HG03280 (cell line): ENCODE results near the gene CDH13.

Experiments used
- ATAC-seq: cut with Tn5 transposase; IDR thresholded peaks from one replicate; pipeline ENCODE4 v1.9.1; 2021; ENCODE audit warnings: mild to moderate bottlenecking, moderate library complexity; ENCODE audit not compliant: unreplicated experiment

Gene CDH13

DNA sequence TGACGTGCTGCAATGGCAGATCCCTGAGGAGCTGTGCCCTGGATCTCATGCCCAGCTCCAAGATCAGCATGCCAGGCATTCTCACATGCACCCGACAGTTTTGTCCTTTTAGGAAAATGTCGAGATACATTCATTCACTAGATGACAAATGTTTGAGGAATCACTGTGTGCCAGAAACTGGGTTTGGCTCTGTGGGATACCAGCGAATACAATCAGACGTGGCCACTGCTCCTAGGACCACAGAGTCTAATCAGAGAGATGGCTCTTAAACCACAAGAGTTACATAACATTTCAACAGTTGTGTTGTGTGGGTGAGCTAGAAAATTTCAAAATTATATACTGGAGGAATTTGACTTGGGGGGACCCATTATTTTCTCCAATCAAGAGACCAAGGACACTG, 579.7 kb downstream of the CDH13 start:
- ATAC-seq = no peak

DNA sequence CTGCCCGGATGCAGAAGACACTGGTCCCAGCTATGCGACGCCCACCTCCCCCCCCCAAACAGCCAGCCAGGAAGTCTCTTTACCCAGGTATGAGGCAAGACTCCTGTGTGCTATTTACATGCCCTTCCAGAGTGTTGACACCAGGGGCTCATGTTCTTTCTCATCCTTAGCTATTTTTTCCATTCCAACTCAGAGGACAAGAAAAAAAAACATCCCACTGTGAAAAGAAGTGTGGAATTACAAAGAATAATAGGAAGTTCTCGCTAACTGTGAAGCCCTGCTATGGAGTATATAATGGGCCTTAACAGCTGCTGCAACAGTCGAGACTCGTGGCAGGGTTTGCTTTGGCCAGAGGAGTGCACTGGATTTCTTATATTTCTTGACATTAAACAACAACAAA, 584.9 kb downstream of the CDH13 start:
- ATAC-seq = no peak

DNA sequence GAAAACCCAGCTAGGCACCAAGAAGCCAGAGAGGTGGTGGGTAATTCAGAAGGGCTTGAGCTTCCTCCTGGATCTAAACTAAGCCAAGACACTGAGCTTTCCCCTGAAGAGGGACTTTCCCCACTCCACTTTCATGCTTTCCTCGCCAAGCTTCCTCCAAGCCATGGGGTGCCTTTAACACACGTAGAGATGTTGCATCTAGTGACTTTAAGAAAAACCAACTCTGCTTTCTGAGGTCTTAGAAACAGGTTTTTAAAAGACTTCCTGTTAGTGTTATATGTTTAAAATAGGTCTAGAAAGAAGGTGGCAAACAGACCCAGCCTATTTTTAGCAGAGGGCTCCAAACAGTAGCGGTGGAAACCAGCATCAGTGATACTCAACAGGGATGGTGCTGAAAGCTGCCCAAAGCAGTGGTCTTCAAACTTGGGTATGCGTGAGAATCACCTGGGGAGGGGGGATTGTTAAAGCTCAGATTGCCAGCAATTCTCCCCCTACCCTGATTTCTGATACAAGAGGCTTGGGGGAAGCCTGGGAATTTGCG, 585.6 kb downstream of the CDH13 start:
- no peak for ATAC-seq

- no peak for ATAC-seq
Measured at GRCh38 chr16:83214671-83215070, 587.9 kb downstream of the CDH13 start.

GRCh38 chr16:83215406-83216001, 588.7 kb downstream of the CDH13 start:
- no peak for ATAC-seq

DNA sequence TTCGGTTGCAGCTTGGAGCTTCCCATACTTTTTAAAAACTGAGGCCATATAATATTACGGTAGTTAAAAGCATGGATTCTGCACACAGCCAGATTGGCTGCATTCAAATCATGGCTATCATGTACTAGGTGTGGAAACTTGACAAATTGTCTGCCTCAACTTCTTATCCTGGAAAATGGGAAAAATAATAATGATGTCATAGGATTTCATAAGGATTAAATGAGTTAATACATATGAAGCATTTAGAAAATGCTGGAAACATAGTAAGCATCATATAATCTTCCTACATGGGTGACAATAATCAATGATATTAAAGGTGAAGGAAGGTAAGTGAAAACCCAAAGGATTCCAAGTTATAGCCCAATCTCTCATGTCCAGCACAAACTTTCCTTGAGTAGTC, 592.5 kb downstream of the CDH13 start:
- no peak for ATAC-seq

GRCh38 chr16:83220066-83220465, 593.3 kb downstream of the CDH13 start:
- ATAC-seq = no peak

- no peak for ATAC-seq
Measured at GRCh38 chr16:83224642-83225041, 597.9 kb downstream of the CDH13 start.

- ATAC-seq = no peak
Measured at GRCh38 chr16:83227336-83227735, 600.6 kb downstream of the CDH13 start.

- ATAC-seq = no peak
Measured at GRCh38 chr16:83231729-83232128, 605.0 kb downstream of the CDH13 start.

GRCh38 chr16:83233153-83233552, 606.4 kb downstream of the CDH13 start:
- no peak for ATAC-seq

DNA sequence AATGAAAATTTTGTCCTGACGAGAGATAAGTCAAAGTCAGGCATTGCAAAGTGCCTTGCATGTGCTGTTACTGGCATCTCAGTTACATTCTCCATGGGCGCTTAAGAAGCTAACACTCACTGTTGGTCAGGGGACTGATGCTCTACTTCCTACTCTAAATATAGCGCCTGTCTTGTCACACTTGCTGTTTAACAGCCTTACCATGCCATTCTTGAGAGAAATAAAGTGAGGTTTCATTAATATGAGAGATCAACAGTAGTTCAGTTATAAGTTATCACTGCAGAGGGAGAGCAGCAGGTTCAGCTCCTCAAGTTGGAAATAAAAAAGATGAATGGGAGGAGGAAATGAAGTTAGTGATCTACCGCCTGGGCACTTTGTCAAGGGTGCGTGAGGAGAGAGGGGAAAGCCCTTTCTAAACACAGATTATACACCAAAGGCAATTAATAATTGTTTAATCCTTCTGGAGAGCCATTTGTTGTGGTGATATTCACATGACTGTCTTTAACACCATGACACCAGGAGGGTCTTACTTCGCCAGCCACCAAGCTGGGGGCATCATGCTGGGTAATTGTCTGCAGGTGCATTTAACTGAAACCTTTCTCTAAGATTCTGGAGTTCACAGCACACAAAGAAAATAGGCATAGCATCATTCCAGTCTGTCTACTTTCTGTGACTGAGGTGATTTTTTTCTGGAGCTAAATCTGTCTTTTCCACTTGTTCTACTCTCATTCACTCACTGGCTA, 612.4 kb downstream of the CDH13 start:
- no peak for ATAC-seq

DNA sequence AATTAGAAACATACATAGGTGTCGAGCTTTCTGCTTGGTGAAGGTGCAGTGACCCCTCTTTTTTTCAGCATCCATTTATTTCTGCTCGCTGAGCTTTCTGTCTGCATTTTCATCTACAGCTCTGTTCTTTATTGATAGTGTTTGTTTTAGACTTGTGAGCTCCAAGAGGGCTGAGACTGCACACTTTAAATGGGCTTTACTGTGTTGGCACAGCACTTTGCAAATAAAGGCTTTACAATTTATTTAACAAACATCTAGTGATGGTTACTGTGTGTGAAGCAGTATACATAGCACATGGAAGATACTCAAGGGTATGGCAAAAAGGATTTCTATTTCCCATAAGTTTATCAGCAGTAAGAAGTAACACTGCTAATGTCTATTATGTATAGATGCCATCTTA, 617.3 kb downstream of the CDH13 start:
- no peak for ATAC-seq

DNA sequence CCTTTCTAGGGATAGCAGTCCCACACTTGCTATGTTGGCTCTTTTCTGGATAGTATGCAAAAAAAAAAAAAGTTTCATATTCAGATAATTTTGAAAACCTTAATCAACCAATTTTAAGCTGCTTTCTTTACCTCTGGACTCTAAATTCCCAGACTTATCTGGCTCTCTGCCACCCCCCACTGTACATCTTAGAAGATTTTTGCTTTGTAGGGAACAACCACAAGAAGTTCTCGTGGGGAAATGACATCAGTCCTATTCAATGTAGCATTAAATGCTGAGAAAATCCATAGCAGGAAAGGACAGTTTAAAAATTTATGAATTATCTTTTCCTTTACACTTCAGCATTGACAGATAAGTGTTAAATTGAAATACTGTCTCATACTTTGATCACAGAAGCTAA, 618.3 kb downstream of the CDH13 start:
- no peak for ATAC-seq

DNA sequence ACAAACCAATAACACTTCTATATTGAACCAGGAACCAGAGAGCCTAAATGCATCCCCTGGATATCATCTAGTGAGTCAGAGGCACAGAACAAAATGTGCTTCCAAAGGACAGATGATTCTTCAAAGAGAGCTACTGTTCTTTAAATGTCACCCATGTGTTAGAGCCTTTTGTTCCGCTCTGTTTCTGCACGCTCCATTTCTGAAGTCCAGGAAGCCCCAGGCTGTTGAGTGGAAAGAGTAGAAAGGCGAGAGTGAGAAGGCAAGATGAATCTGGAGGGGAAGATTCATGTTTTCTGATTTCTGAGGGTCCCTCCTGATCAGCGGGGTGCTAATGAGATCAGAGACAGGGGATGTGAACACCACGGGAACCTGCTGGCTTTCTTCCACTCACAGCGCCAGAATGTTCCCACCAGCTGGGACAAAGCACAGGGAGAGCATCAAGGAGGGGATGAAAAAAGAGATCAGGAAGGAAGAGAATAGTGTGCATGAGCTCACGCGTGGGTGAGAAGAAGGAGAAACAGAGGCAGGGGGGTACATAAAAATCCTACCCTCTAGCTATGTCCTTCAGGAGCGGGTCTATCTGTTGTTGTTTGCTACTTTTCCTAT, 621.1 kb downstream of the CDH13 start:
- no peak for ATAC-seq

- ATAC-seq = no peak
Measured at GRCh38 chr16:83248735-83249463, 622.1 kb downstream of the CDH13 start.

DNA sequence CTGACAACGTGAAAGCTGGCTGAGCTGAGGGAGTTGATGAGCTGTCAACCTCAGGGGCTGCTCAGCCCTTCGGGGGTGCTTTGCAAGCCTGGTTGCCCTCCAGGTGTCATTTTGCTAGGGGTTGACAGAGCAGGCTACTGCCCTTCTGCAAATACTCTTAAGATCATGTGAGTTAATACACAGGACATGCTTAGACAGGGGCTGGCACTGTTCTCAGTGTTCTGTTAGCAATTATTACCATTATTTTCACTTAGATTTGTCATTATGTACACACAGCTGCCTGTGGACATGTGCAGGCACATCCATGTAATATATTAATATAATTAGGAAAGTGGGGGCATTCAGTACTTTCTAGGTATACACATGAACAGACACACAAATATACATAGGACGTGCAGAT, 626.8 kb downstream of the CDH13 start:
- no peak for ATAC-seq

- ATAC-seq = no peak
Measured at GRCh38 chr16:83258366-83258928, 631.7 kb downstream of the CDH13 start.

DNA sequence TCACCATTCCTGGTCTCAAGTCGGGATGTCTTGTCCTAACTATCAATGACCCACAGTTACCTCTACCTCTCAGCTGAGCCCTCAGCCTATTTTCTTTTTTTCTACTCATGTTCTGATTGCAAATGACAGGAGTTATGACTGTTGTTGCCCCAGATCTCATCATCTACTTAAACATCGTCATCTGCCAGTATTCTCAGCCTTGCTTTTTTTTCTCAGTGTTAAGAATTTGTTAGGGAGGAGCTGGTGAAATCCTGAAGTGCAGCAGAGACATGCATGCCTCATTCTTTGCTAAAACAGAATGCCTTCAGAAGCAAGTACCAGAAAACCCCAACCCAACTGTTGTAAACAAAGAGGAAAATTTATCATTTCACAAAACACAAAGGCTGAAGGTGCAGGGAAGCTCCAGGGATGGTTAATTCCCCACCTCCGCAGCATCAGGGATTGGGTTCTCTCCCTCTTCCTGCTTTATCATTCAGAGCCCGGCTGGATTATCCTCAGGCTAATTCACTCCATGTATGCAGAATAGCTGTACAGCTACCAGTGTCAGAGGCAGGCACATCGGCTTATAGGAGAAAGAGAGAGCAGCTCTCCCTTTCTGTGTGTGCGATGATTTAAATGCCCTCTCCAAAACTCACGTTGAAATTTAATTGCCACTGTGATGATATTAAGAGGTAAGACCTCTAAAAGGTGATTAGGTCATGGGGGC, 640.2 kb downstream of the CDH13 start:
- no peak for ATAC-seq

- no peak for ATAC-seq
Measured at GRCh38 chr16:83268169-83268568, 641.4 kb downstream of the CDH13 start.

DNA sequence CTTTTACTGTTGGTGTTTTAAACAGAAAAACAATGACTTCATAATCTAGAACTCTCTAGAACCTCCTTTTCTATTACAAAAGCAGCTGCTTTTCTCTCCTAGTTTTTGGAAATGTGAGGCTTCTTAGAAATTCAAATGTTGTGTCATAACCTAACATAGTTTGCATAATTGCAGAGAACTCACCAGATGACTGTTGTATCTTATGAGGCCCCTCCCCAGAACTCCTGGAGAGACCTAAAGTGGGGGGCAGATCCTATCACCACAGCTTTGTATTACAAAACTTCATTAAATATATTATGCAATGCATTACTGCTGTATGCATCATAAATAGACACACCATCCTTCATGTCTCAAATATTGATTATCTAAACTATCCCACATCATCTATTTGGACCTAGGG, 642.3 kb downstream of the CDH13 start:
- ATAC-seq = no peak
